ENCODE measurements around the gene UBE2L3. TPM values are rescaled to one million over a fixed set of nuclear protein-coding genes. Genes with fewer than 3 reads are reported as not detected.
A peak's percentile ranks its signal among the peaks of the same experiment; 100 is the strongest.

Gene UBE2L3
- total and polyA plus RNA-seq, 2 of the 13 experiments (the other 11 are each of a cell fraction or from before 2014, with no cell fraction given), result 30.2 to 58.1 TPM

DNA sequence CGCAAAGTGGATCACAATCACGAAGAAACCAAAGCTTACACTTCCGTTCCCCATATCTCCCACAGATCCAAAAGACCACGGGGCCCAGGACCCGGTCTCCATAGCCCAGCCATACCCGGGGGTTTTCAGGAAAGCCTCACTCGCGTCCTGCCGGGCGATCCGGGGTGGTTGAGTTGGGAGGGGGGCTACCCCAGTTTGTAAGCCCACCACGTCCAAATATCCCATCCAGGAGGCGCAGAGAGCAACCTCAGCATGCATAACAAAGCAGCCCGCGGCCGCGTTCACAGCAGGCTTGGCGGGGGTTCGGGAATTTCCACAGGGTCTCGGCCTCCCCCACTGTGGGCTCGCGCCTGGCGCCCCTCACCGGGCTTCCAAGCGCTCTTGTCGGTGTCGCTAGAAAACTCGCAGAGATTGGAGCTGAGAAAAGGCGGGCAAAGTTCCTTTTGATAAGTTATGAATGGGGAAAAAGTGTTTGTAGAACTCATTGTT, 84.1 kb downstream of the UBE2L3 start (continued):
- TF ChIP-seq, protein P1, sequence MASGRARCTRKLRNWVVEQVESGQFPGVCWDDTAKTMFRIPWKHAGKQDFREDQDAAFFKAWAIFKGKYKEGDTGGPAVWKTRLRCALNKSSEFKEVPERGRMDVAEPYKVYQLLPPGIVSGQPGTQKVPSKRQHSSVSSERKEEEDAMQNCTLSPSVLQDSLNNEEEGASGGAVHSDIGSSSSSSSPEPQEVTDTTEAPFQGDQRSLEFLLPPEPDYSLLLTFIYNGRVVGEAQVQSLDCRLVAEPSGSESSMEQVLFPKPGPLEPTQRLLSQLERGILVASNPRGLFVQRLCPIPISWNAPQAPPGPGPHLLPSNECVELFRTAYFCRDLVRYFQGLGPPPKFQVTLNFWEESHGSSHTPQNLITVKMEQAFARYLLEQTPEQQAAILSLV (CRISPR knock-in tag; IDR thresholded peaks at IDR 0.05; ENCODE audit: borderline replicate concordance), result 0 out of 2 replicates have a peak, but pooled peaks have one; percentile 19
- TF ChIP-seq PTBP1 (IDR thresholded peaks at IDR 0.05; ENCODE audit: low read depth, low read length, poor library complexity, severe bottlenecking), result no peak
- TF ChIP-seq ZSCAN12 (CRISPR knock-in tag; IDR thresholded peaks at IDR 0.05), result no peak
- no peak for TF ChIP-seq ZNF780A (CRISPR knock-in tag; IDR thresholded peaks at IDR 0.05)
- TF ChIP-seq ASH2L (IDR thresholded peaks at IDR 0.05; ENCODE audit: insufficient read length, low read depth, low read length), result peak; percentile 64
- TF ChIP-seq SMYD3 (CRISPR knock-in tag; IDR thresholded peaks at IDR 0.05), result 0 out of 2 replicates have a peak, but pooled peaks have one; percentile 13
- no peak for TF ChIP-seq ZNF749 (CRISPR knock-in tag; IDR thresholded peaks at IDR 0.05; ENCODE audit: borderline replicate concordance)
- TF ChIP-seq ZNF788 (CRISPR knock-in tag; IDR thresholded peaks at IDR 0.05; ENCODE audit: borderline replicate concordance), result no peak
- no peak for TF ChIP-seq ZNF333 (CRISPR knock-in tag; IDR thresholded peaks at IDR 0.05; ENCODE audit: borderline replicate concordance)
- TF ChIP-seq, protein P2, sequence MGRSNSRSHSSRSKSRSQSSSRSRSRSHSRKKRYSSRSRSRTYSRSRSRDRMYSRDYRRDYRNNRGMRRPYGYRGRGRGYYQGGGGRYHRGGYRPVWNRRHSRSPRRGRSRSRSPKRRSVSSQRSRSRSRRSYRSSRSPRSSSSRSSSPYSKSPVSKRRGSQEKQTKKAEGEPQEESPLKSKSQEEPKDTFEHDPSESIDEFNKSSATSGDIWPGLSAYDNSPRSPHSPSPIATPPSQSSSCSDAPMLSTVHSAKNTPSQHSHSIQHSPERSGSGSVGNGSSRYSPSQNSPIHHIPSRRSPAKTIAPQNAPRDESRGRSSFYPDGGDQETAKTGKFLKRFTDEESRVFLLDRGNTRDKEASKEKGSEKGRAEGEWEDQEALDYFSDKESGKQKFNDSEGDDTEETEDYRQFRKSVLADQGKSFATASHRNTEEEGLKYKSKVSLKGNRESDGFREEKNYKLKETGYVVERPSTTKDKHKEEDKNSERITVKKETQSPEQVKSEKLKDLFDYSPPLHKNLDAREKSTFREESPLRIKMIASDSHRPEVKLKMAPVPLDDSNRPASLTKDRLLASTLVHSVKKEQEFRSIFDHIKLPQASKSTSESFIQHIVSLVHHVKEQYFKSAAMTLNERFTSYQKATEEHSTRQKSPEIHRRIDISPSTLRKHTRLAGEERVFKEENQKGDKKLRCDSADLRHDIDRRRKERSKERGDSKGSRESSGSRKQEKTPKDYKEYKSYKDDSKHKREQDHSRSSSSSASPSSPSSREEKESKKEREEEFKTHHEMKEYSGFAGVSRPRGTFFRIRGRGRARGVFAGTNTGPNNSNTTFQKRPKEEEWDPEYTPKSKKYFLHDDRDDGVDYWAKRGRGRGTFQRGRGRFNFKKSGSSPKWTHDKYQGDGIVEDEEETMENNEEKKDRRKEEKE (IDR thresholded peaks at IDR 0.05), result no peak
- TF ChIP-seq ZNF501 (CRISPR knock-in tag; IDR thresholded peaks at IDR 0.05), result peak; percentile 61
- TF ChIP-seq ZNF549 (CRISPR knock-in tag; IDR thresholded peaks at IDR 0.05), result 0 out of 2 replicates have a peak, but pooled peaks have one; percentile 59
- TF ChIP-seq CEBPG (CRISPR knock-in tag; IDR thresholded peaks at IDR 0.05), result no peak
- peak; percentile 55; the same call in 1 of the 2 replicates for TF ChIP-seq HDAC1 (CRISPR knock-in tag; IDR thresholded peaks at IDR 0.05)
- no peak for TF ChIP-seq SNAI1 (CRISPR knock-in tag; IDR thresholded peaks at IDR 0.05; ENCODE audit: borderline replicate concordance)
- no peak for TF ChIP-seq SRSF4 (IDR thresholded peaks at IDR 0.05; ENCODE audit: low read depth, low read length, poor library complexity, severe bottlenecking)
- no peak for TF ChIP-seq MED8 (CRISPR knock-in tag; IDR thresholded peaks at IDR 0.05; ENCODE audit: insufficient replicate concordance)
- TF ChIP-seq SMAD1 (CRISPR knock-in tag; IDR thresholded peaks at IDR 0.05; ENCODE audit: borderline replicate concordance, low read depth), result no peak
- no peak for TF ChIP-seq FOXC1 (CRISPR knock-in tag; IDR thresholded peaks at IDR 0.05; ENCODE audit: borderline replicate concordance)
- no peak for TF ChIP-seq ZNF451 (CRISPR knock-in tag; IDR thresholded peaks at IDR 0.05)
- 0 out of 2 replicates have a peak, but pooled peaks have one; percentile 64 for TF ChIP-seq ZFP82 (CRISPR knock-in tag; IDR thresholded peaks at IDR 0.05; ENCODE audit: borderline replicate concordance)
- TF ChIP-seq, protein P3, sequence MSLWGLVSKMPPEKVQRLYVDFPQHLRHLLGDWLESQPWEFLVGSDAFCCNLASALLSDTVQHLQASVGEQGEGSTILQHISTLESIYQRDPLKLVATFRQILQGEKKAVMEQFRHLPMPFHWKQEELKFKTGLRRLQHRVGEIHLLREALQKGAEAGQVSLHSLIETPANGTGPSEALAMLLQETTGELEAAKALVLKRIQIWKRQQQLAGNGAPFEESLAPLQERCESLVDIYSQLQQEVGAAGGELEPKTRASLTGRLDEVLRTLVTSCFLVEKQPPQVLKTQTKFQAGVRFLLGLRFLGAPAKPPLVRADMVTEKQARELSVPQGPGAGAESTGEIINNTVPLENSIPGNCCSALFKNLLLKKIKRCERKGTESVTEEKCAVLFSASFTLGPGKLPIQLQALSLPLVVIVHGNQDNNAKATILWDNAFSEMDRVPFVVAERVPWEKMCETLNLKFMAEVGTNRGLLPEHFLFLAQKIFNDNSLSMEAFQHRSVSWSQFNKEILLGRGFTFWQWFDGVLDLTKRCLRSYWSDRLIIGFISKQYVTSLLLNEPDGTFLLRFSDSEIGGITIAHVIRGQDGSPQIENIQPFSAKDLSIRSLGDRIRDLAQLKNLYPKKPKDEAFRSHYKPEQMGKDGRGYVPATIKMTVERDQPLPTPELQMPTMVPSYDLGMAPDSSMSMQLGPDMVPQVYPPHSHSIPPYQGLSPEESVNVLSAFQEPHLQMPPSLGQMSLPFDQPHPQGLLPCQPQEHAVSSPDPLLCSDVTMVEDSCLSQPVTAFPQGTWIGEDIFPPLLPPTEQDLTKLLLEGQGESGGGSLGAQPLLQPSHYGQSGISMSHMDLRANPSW (CRISPR knock-in tag; IDR thresholded peaks at IDR 0.05; ENCODE audit: borderline replicate concordance), result no peak
- TF ChIP-seq ZNF234 (CRISPR knock-in tag; conservative IDR thresholded peaks at IDR 0.05), result peak; percentile 77; the same call in 1 of the 2 replicates
- no peak for TF ChIP-seq GPN1 (CRISPR knock-in tag; IDR thresholded peaks at IDR 0.05; ENCODE audit: borderline replicate concordance)
